K562 (cell line): ENCODE results near the gene DRGX. TPM values are rescaled to one million over a fixed set of nuclear protein-coding genes. Genes with fewer than 3 reads are reported as not detected.

Experiments used
- ATAC-seq: fragments of 200-7000 bp; cut with Tn5 transposase; 3 replicates; pipeline ENCODE4 v1.9.1; 2020; ENCODE audit warnings: moderate library complexity
- BruUV-seq: library from RNA; stranded (reverse); fragments of 400-500 nt; replicated peaks from 2 replicates; lab custom pipeline; 2021; lab: Mats Ljungman, UMichigan
- CTCF ChIA-PET: fragments of 300-600 bp; formaldehyde crosslinking; extraction: SDS; loops from one replicate; lab custom pipeline; 2021; ENCODE audit warnings: low intra/inter-chr PET ratio; lab: Yijun Ruan, JAX
- POLR2A ChIA-PET: fragments of 300-600, 350-650 bp; sonication (Branson Sonifier 250); formaldehyde crosslinking; extraction: SDS; loops from one replicate; lab custom pipeline; 2021; ENCODE audit warnings: antibody characterized with exemption, inconsistent platforms; lab: Yijun Ruan, JAX
- DNase-seq, 4 experiments: peaks; one replicate each; pipeline versions ENCODE4 v3.0.0 to v3.0.0-alpha.2; 2011 to 2018; ENCODE audit warnings: low spot score in 3 of 4, mixed read lengths in 3 of 4; ENCODE audit errors: extremely low read depth in 1 of 4
- FAIRE-seq: peaks from 2 replicates; lab custom pipeline; 2011; peaks lifted over from hg19 to GRCh38; lab: Jason Lieb, UNC
- H2AFZ ChIP-seq: 2 replicates; pipeline ENCODE4 v1.6.0; 2011; ENCODE audit warnings: low read depth, low read length, control low read depth, inconsistent platforms
- H3K27ac ChIP-seq: fragments of 200-600 bp; 3 replicates; pipeline ENCODE4 v1.8.0; 2011; ENCODE audit warnings: low read depth, mild to moderate bottlenecking, control low read depth, inconsistent platforms, low read length, moderate library complexity, mixed read lengths; ENCODE audit errors: extremely low read depth
- H3K27me3 ChIP-seq, 2 experiments: fragments of 300-600 bp in 1 of 2; 2 replicates in 1 of 2; 3 replicates in 1 of 2; pipeline versions ENCODE4 v1.6.0 to v1.8.0; 2011; ENCODE audit warnings: inconsistent platforms in 2 of 2, low read length in 2 of 2, mild to moderate bottlenecking in 1 of 2, mixed read lengths in 1 of 2, moderate library complexity in 1 of 2; ENCODE audit not compliant: control insufficient read depth in 2 of 2, insufficient read depth in 2 of 2
- H3K36me3 ChIP-seq: fragments of 300-600 bp; 3 replicates; pipeline ENCODE4 v1.8.0; 2011; ENCODE audit warnings: mild to moderate bottlenecking, low read length, inconsistent platforms; ENCODE audit not compliant: control insufficient read depth, insufficient read depth
- H3K4me1 ChIP-seq, 2 experiments: fragments of 200-600 bp in 1 of 2; replicated peaks in 1 of 2; 2 replicates in 1 of 2; 3 replicates in 1 of 2; pipeline versions ENCODE4 v1.5.1 to v1.8.0; 2011; ENCODE audit warnings: inconsistent platforms in 2 of 2, low read length in 2 of 2, mild to moderate bottlenecking in 1 of 2, mixed read lengths in 1 of 2, moderate library complexity in 1 of 2; ENCODE audit not compliant: control insufficient read depth in 2 of 2, insufficient read depth in 2 of 2
- H3K4me2 ChIP-seq: 2 replicates; pipeline ENCODE4 v1.6.1; 2011; ENCODE audit warnings: low read length, control low read depth, inconsistent platforms, mixed read lengths; ENCODE audit not compliant: insufficient read depth
- H3K4me3 ChIP-seq: fragments of 200-600 bp; sonication (generic), shearing (Covaris generic); 2 replicates; pipeline ENCODE4 v1.5.1; 2016; ENCODE audit warnings: control low read depth, inconsistent platforms
- H3K79me2 ChIP-seq: fragments of 200-600 bp; 3 replicates; pipeline ENCODE4 v1.8.0; 2011; ENCODE audit warnings: low read length, inconsistent platforms; ENCODE audit not compliant: control insufficient read depth, insufficient read depth
- H3K9ac ChIP-seq, 2 experiments: 2 replicates each; pipeline versions ENCODE4 v1.6.0 to v1.6.1; 2011; ENCODE audit warnings: low read depth in 2 of 2, low read length in 2 of 2, control low read depth in 1 of 2, inconsistent platforms in 1 of 2, mild to moderate bottlenecking in 1 of 2, mixed read lengths in 1 of 2; ENCODE audit not compliant: insufficient read depth in 1 of 2
- H3K9me1 ChIP-seq: one replicate; pipeline ENCODE4 v1.6.0; 2011; ENCODE audit warnings: inconsistent platforms, mild to moderate bottlenecking, low read length, moderate library complexity; ENCODE audit not compliant: control insufficient read depth, insufficient read depth
- H3K9me3 ChIP-seq: replicated peaks from 2 replicates; pipeline ENCODE4 v1.5.1; 2011; ENCODE audit warnings: low read depth, low read length, inconsistent platforms; ENCODE audit not compliant: control insufficient read depth, insufficient read depth
- H4K20me1 ChIP-seq: replicated peaks from 2 replicates; pipeline ENCODE4 v1.6.1; 2011; ENCODE audit warnings: low read length, inconsistent platforms, mixed read lengths; ENCODE audit not compliant: control insufficient read depth, insufficient read depth
- BHLHE40 ChIP-seq: IDR thresholded peaks from 2 replicates; pipeline ENCODE4 v1.6.1; 2011; ENCODE audit warnings: low read length, improper control_type of control experiment
- E2F5 ChIP-seq: sonication (generic); formaldehyde crosslinking; IDR thresholded peaks from 2 replicates; pipeline ENCODE4 v1.8.0; 2022; ENCODE audit warnings: mild to moderate bottlenecking, missing genetic modification reagents
- FOXK2 ChIP-seq, 2 experiments: fragments of 450-650 bp; IDR thresholded peaks in 1 of 2; conservative IDR thresholded peaks in 1 of 2; 2 replicates each; pipeline ENCODE4 v1.6.1; 2016; ENCODE audit warnings: low read depth in 2 of 2, mild to moderate bottlenecking in 1 of 2
- HES1 ChIP-seq: fragments of 450-650 bp; IDR thresholded peaks from 2 replicates; pipeline ENCODE4 v1.6.1; 2016; ENCODE audit warnings: low read depth, mild to moderate bottlenecking, moderate library complexity
- ILK ChIP-seq: fragments of 450-650 bp; IDR thresholded peaks from 2 replicates; pipeline ENCODE4 v1.6.1; 2016; ENCODE audit warnings: missing genetic modification characterization, low read depth, mild to moderate bottlenecking, missing compliant biosample characterization, moderate library complexity, borderline replicate concordance
- LEF1 ChIP-seq: fragments of 450-650 bp; IDR thresholded peaks from 2 replicates; pipeline ENCODE4 v1.6.1; 2016; ENCODE audit warnings: mild to moderate bottlenecking
- NEUROD1 ChIP-seq: fragments of 150-350 bp; IDR thresholded peaks from 2 replicates; pipeline ENCODE4 v1.6.1; 2014; ENCODE audit warnings: borderline replicate concordance, low read length, low read depth; ENCODE audit not compliant: partially characterized antibody
- SAFB2 ChIP-seq: fragments of 200-400 bp; formaldehyde crosslinking; IDR thresholded peaks from 2 replicates; pipeline ENCODE4 v1.6.1; 2018; ENCODE audit warnings: borderline replicate concordance, low read length, low read depth, moderate library complexity; ENCODE audit not compliant: severe bottlenecking
- TAF7 ChIP-seq: fragments of 450-650 bp; IDR thresholded peaks from 2 replicates; pipeline ENCODE4 v1.6.1; 2016; ENCODE audit warnings: missing genetic modification characterization, missing compliant biosample characterization
- ZC3H8 ChIP-seq: fragments of 450-650 bp; IDR thresholded peaks from 2 replicates; pipeline ENCODE4 v1.6.1; 2017
- WGBS: fragments of 100-300 bp; shearing (Covaris generic); methylation state at CpG from one replicate; pipeline ENCODE4 v1.1.6; 2016; ENCODE audit warnings: low coverage, mixed read lengths; ENCODE audit not compliant: insufficient coverage; ENCODE audit errors: missing lambda C conversion rate; 5-methylcytosine and 5-hydroxymethylcytosine counted together
- in situ Hi-C: fragments of 300-500 bp; cut with MboI; formaldehyde crosslinking; loops from 4 replicates; pipeline ENCODE4 v1.15.0; 2018; ENCODE audit warnings: inconsistent platforms, mixed read lengths
- intact Hi-C: fragments of 100-400 bp; cut with micrococcal nuclease; formaldehyde crosslinking; loops from 2 replicates; pipeline ENCODE4 v1.14.2; 2022
- polyA plus RNA-seq, 8 experiments: library from polyadenylated mRNA; depleted of rRNA in 4 of 8; stranded (reverse) in 5 of 8; unstranded in 3 of 8; fragments of >200 nt; fragmentation: Nextera tagmentation in 2 of 8; fragmentation: Illumina TruSeq in 1 of 8; extraction: Ambion mirVana in 2 of 8; extraction: Trizol in 1 of 8; gene quantifications; 2 replicates each; pipeline versions ENCODE4 v1.2.1 to v1.2.3, GENCODE V29; 2011 to 2014; ENCODE audit warnings: inconsistent platforms in 1 of 8, missing spikeins in 1 of 8
- total RNA-seq, 7 experiments: library from RNA; depleted of rRNA in 6 of 7; stranded (reverse); fragments of >200 nt in 6 of 7; fragmentation: Illumina TruSeq in 2 of 7; extraction: Trizol in 2 of 7; gene quantifications; 2 replicates each; pipeline versions ENCODE4 v1.2.1 to v1.2.3, GENCODE V29; 2011 to 2021; ENCODE audit warnings: low replicate concordance in 1 of 7
- TF ChIP-seq, protein P1 (sequence below): IDR thresholded peaks from 3 replicates; pipeline ENCODE4 v1.6.1; 2011; ENCODE audit warnings: borderline replicate concordance, mild to moderate bottlenecking; ENCODE audit not compliant: insufficient read length, insufficient read depth
- TF ChIP-seq, protein P2 (sequence below): fragments of 450-650 bp; IDR thresholded peaks from 2 replicates; pipeline ENCODE4 v1.6.1; 2016

The DRGX gene
- total and polyA plus RNA-seq, 9 of the 15 experiments (the other 6 are each of a cell fraction or from before 2014, with no cell fraction given), result not detected

DNA sequence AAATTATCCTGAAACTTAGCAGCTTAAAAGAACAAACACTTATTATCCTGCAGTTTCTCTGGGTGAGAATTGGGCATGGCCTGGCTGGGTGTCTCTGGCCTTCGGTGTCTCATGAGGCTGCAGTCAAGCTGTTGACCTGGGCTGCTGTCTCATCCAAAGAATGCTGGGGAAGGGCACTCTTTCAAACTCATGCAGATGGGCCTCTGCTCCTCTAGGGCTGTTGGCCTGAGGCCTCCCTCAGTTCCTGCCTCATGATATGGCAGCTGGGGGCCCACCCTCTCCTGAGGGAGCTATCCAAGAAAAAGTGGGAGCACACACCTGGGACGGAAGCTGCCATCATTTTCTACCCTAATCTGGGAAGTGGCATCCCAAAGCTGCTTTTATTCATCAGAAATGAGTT is 43.6 kb downstream of the DRGX start:
- Histone ChIP-seq H3K79me2 (no peaks in the 10 kb centered on the region), H3K36me3 (no peaks in the 10 kb centered on the region), H3K27ac (no peak overlapping the region), H3K9ac (no peak overlapping the region), H2AFZ (no peak overlapping the region), H3K9me1 (no peaks in the 10 kb centered on the region), H3K4me1 (no peaks in the 10 kb centered on the region), H3K9me3 (0 out of 2 replicates have a peak, but pooled peaks cover 3% of the 10 kb centered on the region), H3K4me2 (no peak overlapping the region), H3K27me3 (peaks cover 3 to 29% of the 10 kb centered on the region in 2 experiments; a peak in 3 of 5 replicates), H3K4me3 (no peak overlapping the region), H4K20me1 (no peaks in the 10 kb centered on the region; the same call in 1 of the 2 replicates)
- POLR2A ChIA-PET, result interaction anchor here (1.1 to 1.2 kb wide), 3 partner anchors 10 to 345 kb away, joined by 5 read pairs; no protein-coding TSS in a partner anchor
- WGBS, result 0% methylated on average over 2 of the region's 2 CpGs
- TF ChIP-seq E2F5, result no peak
- TF ChIP-seq, protein P1, sequence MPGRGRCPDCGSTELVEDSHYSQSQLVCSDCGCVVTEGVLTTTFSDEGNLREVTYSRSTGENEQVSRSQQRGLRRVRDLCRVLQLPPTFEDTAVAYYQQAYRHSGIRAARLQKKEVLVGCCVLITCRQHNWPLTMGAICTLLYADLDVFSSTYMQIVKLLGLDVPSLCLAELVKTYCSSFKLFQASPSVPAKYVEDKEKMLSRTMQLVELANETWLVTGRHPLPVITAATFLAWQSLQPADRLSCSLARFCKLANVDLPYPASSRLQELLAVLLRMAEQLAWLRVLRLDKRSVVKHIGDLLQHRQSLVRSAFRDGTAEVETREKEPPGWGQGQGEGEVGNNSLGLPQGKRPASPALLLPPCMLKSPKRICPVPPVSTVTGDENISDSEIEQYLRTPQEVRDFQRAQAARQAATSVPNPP, result no peak
- TF ChIP-seq BHLHE40, result no peak
- TF ChIP-seq FOXK2 (conservative IDR thresholded peaks at IDR 0.05 in 1 of 2, IDR thresholded peaks at IDR 0.05 in 1 of 2; ENCODE audit: low read depth in 2 of 2), result no peak
- no peak for TF ChIP-seq SAFB2
- TF ChIP-seq LEF1, result no peak
- no peak for TF ChIP-seq HES1
- TF ChIP-seq ILK (tag), result no peak
- TF ChIP-seq, protein P2, sequence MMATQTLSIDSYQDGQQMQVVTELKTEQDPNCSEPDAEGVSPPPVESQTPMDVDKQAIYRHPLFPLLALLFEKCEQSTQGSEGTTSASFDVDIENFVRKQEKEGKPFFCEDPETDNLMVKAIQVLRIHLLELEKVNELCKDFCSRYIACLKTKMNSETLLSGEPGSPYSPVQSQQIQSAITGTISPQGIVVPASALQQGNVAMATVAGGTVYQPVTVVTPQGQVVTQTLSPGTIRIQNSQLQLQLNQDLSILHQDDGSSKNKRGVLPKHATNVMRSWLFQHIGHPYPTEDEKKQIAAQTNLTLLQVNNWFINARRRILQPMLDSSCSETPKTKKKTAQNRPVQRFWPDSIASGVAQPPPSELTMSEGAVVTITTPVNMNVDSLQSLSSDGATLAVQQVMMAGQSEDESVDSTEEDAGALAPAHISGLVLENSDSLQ, result no peak
- no peak for TF ChIP-seq TAF7 (tag)
- TF ChIP-seq ZC3H8, result no peak
- TF ChIP-seq NEUROD1, result no peak
- in situ Hi-C loops, result no loop called here
- no peak for DNase-seq
- ATAC-seq, result no peak
- intact Hi-C loops, result no loop called here
- BruUV-seq, result no TSS peak
- FAIRE-seq, result no peak
- CTCF ChIA-PET, result no interaction called here
